IMR-90 (cell line): ENCODE data around the gene FSIP1. TPM values are rescaled to one million over a fixed set of nuclear protein-coding genes. Genes with fewer than 3 reads are reported as not detected.

Source experiments
- ATAC-seq: fragments of 200-7000 bp; cut with Tn5 transposase; 2 replicates; pipeline ENCODE4 v1.9.1; 2020; ENCODE audit warnings: low read depth, mild to moderate bottlenecking, moderate library complexity
- BruUV-seq: library from RNA; stranded (reverse); fragments of 400-500 nt; replicated peaks from 2 replicates; lab custom pipeline; 2021; lab: Mats Ljungman, UMichigan
- CTCF ChIA-PET: fragments of 300-600 bp; formaldehyde crosslinking; extraction: SDS; loops from one replicate; lab custom pipeline; 2021; ENCODE audit warnings: antibody characterized with exemption; lab: Yijun Ruan, JAX
- POLR2A ChIA-PET: fragments of 300-600 bp; sonication (Branson Sonifier 250); formaldehyde crosslinking; loops from one replicate; lab custom pipeline; 2022; ENCODE audit warnings: antibody characterized with exemption; ENCODE audit not compliant: unreplicated experiment; lab: Charles Lee
- DNase-seq: peaks from one replicate; pipeline ENCODE4 v3.0.0; 2013
- H2AFZ ChIP-seq: replicated peaks from 2 replicates; pipeline ENCODE3; 2013; ENCODE audit warnings: low read length, mild to moderate bottlenecking; ENCODE audit not compliant: poor library complexity
- H2AK5ac ChIP-seq: 2 replicates; pipeline ENCODE4 v1.6.1; 2013; ENCODE audit warnings: low read depth, low read length, inconsistent platforms
- H2AK9ac ChIP-seq: replicated peaks from 2 replicates; pipeline ENCODE3; 2013; ENCODE audit warnings: mild to moderate bottlenecking, low read depth, low read length, moderate library complexity; ENCODE audit not compliant: poor library complexity
- H2BK120ac ChIP-seq: 2 replicates; pipeline ENCODE4 v1.6.1; 2013; ENCODE audit warnings: low read depth, low read length, inconsistent platforms
- H2BK15ac ChIP-seq: 3 replicates; pipeline ENCODE4 v1.6.1; 2013; ENCODE audit warnings: low read depth, low read length, inconsistent platforms
- H2BK20ac ChIP-seq: 2 replicates; pipeline ENCODE4 v1.6.1; 2013; ENCODE audit warnings: low read depth, mild to moderate bottlenecking, inconsistent platforms, low read length, moderate library complexity
- H2BK5ac ChIP-seq: 2 replicates; pipeline ENCODE4 v1.6.1; 2013; ENCODE audit warnings: mild to moderate bottlenecking, low read depth, low read length, inconsistent platforms; ENCODE audit not compliant: poor library complexity, severe bottlenecking
- H3K14ac ChIP-seq: replicated peaks from 2 replicates; pipeline ENCODE4 v1.6.1; 2013; ENCODE audit warnings: low read depth, low read length, inconsistent platforms
- H3K18ac ChIP-seq: 2 replicates; pipeline ENCODE4 v1.6.1; 2013; ENCODE audit warnings: low read depth, low read length, control low read depth
- H3K23ac ChIP-seq: 2 replicates; pipeline ENCODE4 v1.6.1; 2013; ENCODE audit warnings: low read depth, low read length, inconsistent platforms
- H3K27ac ChIP-seq: 2 replicates; pipeline ENCODE4 v1.5.1; 2013; ENCODE audit warnings: mild to moderate bottlenecking, control low read depth, low read length; ENCODE audit not compliant: insufficient read depth
- H3K27me3 ChIP-seq: 2 replicates; pipeline ENCODE4 v1.6.1; 2013; ENCODE audit warnings: low read length; ENCODE audit not compliant: control insufficient read depth, insufficient read depth
- H3K36me3 ChIP-seq: 2 replicates; pipeline ENCODE4 v1.6.1; 2013; ENCODE audit warnings: low read length, mixed read lengths; ENCODE audit not compliant: control insufficient read depth, insufficient read depth
- H3K4ac ChIP-seq: 2 replicates; pipeline ENCODE4 v1.6.1; 2013; ENCODE audit warnings: low read depth, low read length, inconsistent platforms
- H3K4me1 ChIP-seq: 2 replicates; pipeline ENCODE4 v1.6.1; 2013; ENCODE audit warnings: low read length, mixed read lengths; ENCODE audit not compliant: control insufficient read depth, insufficient read depth
- H3K4me2 ChIP-seq: 2 replicates; pipeline ENCODE4 v1.6.1; 2013; ENCODE audit warnings: low read depth, mild to moderate bottlenecking, control low read depth, low read length, moderate library complexity
- H3K4me3 ChIP-seq: 2 replicates; pipeline ENCODE4 v1.5.1; 2013; ENCODE audit warnings: low read depth, mild to moderate bottlenecking, control low read depth, low read length, moderate library complexity; ENCODE audit not compliant: insufficient read depth
- H3K56ac ChIP-seq: 2 replicates; pipeline ENCODE4 v1.6.1; 2013; ENCODE audit warnings: low read length, inconsistent platforms; ENCODE audit not compliant: insufficient read depth; ENCODE audit errors: extremely low read depth
- H3K79me1 ChIP-seq, 2 experiments: 2 replicates each; pipeline ENCODE4 v1.6.1; 2013; ENCODE audit warnings: low read length in 2 of 2, inconsistent platforms in 1 of 2, low read depth in 1 of 2
- H3K9ac ChIP-seq: 2 replicates; pipeline ENCODE4 v1.6.1; 2013; ENCODE audit warnings: low read depth, low read length, control low read depth
- H3K9me1 ChIP-seq: 2 replicates; pipeline ENCODE4 v1.6.1; 2013; ENCODE audit warnings: low read length, inconsistent platforms; ENCODE audit not compliant: insufficient read depth
- H3K9me3 ChIP-seq: 2 replicates; pipeline ENCODE4 v1.6.1; 2013; ENCODE audit warnings: low read length; ENCODE audit not compliant: control insufficient read depth, insufficient read depth
- H4K20me1 ChIP-seq: 2 replicates; pipeline ENCODE4 v1.6.1; 2013; ENCODE audit warnings: low read length, inconsistent platforms; ENCODE audit not compliant: insufficient read depth
- H4K5ac ChIP-seq: 2 replicates; pipeline ENCODE4 v1.6.1; 2013; ENCODE audit warnings: mild to moderate bottlenecking, low read depth, low read length, control low read depth
- H4K8ac ChIP-seq, 2 experiments: 2 replicates each; pipeline ENCODE4 v1.6.1; 2013; ENCODE audit warnings: low read depth in 2 of 2, low read length in 2 of 2, control low read depth in 1 of 2, inconsistent platforms in 1 of 2
- H4K91ac ChIP-seq: 2 replicates; pipeline ENCODE4 v1.6.1; 2013; ENCODE audit warnings: low read depth, low read length, inconsistent platforms; ENCODE audit not compliant: insufficient read depth
- CEBPB ChIP-seq: IDR thresholded peaks from 2 replicates; pipeline ENCODE4 v1.6.1; 2012; ENCODE audit warnings: low read depth, low read length, improper control_type of control experiment
- RCOR1 ChIP-seq: IDR thresholded peaks from 2 replicates; pipeline ENCODE4 v1.6.1; 2012; ENCODE audit warnings: mild to moderate bottlenecking, low read length, improper control_type of control experiment; ENCODE audit not compliant: insufficient replicate concordance
- WGBS, 2 experiments: methylation state at CpG; one replicate each; pipeline versions ENCODE4 v1.1.5 to v1.1.7; 2013; ENCODE audit warnings: missing lambda C conversion rate in 2 of 2; ENCODE audit not compliant: insufficient read length in 1 of 2; ENCODE audit errors: extremely low coverage in 2 of 2; 5-methylcytosine and 5-hydroxymethylcytosine counted together
- dilution Hi-C: fragments of 300-500 bp; cut with HindIII; formaldehyde crosslinking; loops from one replicate; pipeline ENCODE4 v1.14.3; 2018; ENCODE audit warnings: low sequenced_read_pairs; ENCODE audit not compliant: unreplicated experiment
- in situ Hi-C: fragments of 300-500 bp; cut with MboI; formaldehyde crosslinking; loops from 3 replicates; pipeline ENCODE4 v1.14.3; 2019; ENCODE audit warnings: low sequenced_read_pairs, inconsistent platforms, mixed read lengths
- intact Hi-C: fragments of 100-400 bp; cut with micrococcal nuclease; formaldehyde crosslinking; loops from 2 replicates; pipeline ENCODE4 v1.10.0; 2022
- polyA plus RNA-seq, 3 experiments: library from polyadenylated mRNA; depleted of rRNA; stranded (reverse); fragments of >200 nt; gene quantifications; 2 replicates each; pipeline ENCODE4 v1.2.3, GENCODE V29; 2012; ENCODE audit warnings: low replicate concordance in 1 of 3
- total RNA-seq: library from RNA; depleted of rRNA; stranded (reverse); fragments of >200 nt; gene quantifications from 2 replicates; pipeline ENCODE4 v1.2.3, GENCODE V29; 2012
- TF ChIP-seq, protein P1 (sequence below): conservative IDR thresholded peaks from 2 replicates; pipeline ENCODE4 v1.5.1; 2012; ENCODE audit warnings: mild to moderate bottlenecking, low read depth, low read length, improper control_type of control experiment

FSIP1 gene
- total and polyA plus RNA-seq, 2 of the 4 experiments (the other 2 are of a cell fraction): 0.10 to 0.18 TPM

DNA sequence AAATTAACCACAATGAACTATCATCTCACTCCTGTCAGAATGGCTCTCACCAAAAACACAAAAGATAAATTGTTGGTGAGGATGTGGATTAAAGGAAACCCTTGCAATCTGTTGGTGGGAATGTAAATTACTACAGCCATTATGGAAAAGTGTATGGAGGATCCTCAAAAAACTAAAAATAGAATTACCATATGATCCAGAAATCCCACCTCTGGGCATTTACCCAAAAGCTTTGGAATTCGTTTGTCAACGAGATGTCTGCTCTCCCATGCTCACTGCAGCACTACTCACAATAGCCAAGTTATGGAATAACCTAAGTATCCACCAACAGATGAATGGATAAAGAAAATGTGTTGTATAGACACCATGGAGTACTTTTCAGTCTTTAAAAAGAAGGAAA lies 21.6 kb downstream of the FSIP1 start:
- H2BK5ac ChIP-seq: no peak overlapping the region
- H3K4me3 ChIP-seq: no peak overlapping the region
- H3K14ac ChIP-seq: no peak overlapping the region
- WGBS, 2 experiments: no CpG with 5 or more reads among the region's 2 CpGs
- no peak overlapping the region for H2AFZ ChIP-seq
- no peaks in the 10 kb centered on the region for H3K9me1 ChIP-seq
- no peak overlapping the region for H2BK120ac ChIP-seq
- H4K8ac ChIP-seq: no peak overlapping the region
- no peaks in the 10 kb centered on the region for H3K27me3 ChIP-seq
- no peak overlapping the region for H2BK20ac ChIP-seq
- no peak overlapping the region for H3K4ac ChIP-seq
- no peaks in the 10 kb centered on the region for H3K4me1 ChIP-seq
- no peak overlapping the region for H3K56ac ChIP-seq
- dilution Hi-C loops: no loop called here
- no peak overlapping the region for H4K91ac ChIP-seq
- POLR2A ChIA-PET: no interaction called here
- no peak overlapping the region for H4K5ac ChIP-seq
- no peaks in the 10 kb centered on the region for H3K79me1 ChIP-seq
- TF ChIP-seq, protein P1, sequence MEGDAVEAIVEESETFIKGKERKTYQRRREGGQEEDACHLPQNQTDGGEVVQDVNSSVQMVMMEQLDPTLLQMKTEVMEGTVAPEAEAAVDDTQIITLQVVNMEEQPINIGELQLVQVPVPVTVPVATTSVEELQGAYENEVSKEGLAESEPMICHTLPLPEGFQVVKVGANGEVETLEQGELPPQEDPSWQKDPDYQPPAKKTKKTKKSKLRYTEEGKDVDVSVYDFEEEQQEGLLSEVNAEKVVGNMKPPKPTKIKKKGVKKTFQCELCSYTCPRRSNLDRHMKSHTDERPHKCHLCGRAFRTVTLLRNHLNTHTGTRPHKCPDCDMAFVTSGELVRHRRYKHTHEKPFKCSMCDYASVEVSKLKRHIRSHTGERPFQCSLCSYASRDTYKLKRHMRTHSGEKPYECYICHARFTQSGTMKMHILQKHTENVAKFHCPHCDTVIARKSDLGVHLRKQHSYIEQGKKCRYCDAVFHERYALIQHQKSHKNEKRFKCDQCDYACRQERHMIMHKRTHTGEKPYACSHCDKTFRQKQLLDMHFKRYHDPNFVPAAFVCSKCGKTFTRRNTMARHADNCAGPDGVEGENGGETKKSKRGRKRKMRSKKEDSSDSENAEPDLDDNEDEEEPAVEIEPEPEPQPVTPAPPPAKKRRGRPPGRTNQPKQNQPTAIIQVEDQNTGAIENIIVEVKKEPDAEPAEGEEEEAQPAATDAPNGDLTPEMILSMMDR: no peak
- TF ChIP-seq CEBPB (no peak), RCOR1 (no peak)
- intact Hi-C loops: no loop called here
- CTCF ChIA-PET: no interaction called here
- no peak for DNase-seq
- H3K4me2 ChIP-seq: no peak overlapping the region
- H3K9me3 ChIP-seq: peaks cover 5% of the 10 kb centered on the region; the same call in 1 of the 2 replicates
- BruUV-seq: no TSS peak
- no peak overlapping the region for H3K9ac ChIP-seq
- no peaks in the 10 kb centered on the region for H3K36me3 ChIP-seq
- H3K23ac ChIP-seq: no peak overlapping the region
- H3K18ac ChIP-seq: no peak overlapping the region
- H2AK5ac ChIP-seq: no peak overlapping the region
- ATAC-seq: no peak
- H2BK15ac ChIP-seq: no peak overlapping the region
- H2AK9ac ChIP-seq: no peak overlapping the region
- H4K20me1 ChIP-seq: no peaks in the 10 kb centered on the region
- H3K27ac ChIP-seq: no peak overlapping the region
- in situ Hi-C loops: loop anchor here (5.0 to 25.0 kb wide), 3 partner anchors 79 to 1046 kb away; no protein-coding TSS in a partner anchor
